ENCODE results near the gene SPEF1.
A peak's percentile ranks its signal among the peaks of the same experiment; 100 is the strongest.

SPEF1 gene

GRCh38 chr20:3787324-3788014 lies 6.2 kb upstream of the SPEF1 start:
- DNase-seq (ENCODE audit: low read depth) = no peak

GRCh38 chr20:3786665-3787323 lies 5.5 kb upstream of the SPEF1 start, which contains the start of gene CENPB:
Gene CENPB (minus strand): TSS chr20:3786740. CDS start chr20:3786483, 257 bp downstream.
- DNase-seq (ENCODE audit: low read depth) = peak; percentile 74

- no peak for DNase-seq (ENCODE audit: low read depth)
These were observed 4.9 kb upstream of the SPEF1 start for GRCh38 chr20:3786126-3786484.

GRCh38 chr20:3785240-3786125 lies 4.2 kb upstream of the SPEF1 start:
- DNase-seq (ENCODE audit: low read depth) = no peak

GRCh38 chr20:3784863-3785239 lies 3.6 kb upstream of the SPEF1 start:
- no peak for DNase-seq (ENCODE audit: low read depth)

- no peak for DNase-seq (ENCODE audit: low read depth)
These were observed 3.1 kb upstream of the SPEF1 start for GRCh38 chr20:3784216-3784853.

GRCh38 chr20:3783511-3784195 lies 2.4 kb upstream of the SPEF1 start:
- DNase-seq (ENCODE audit: low read depth) = no peak

GRCh38 chr20:3783068-3783489 lies 1.8 kb upstream of the SPEF1 start:
- DNase-seq (ENCODE audit: low read depth) = no peak

GRCh38 chr20:3782597-3782996 lies 1.3 kb upstream of the SPEF1 start:
- no peak for DNase-seq (ENCODE audit: low read depth)

- DNase-seq (ENCODE audit: low read depth) = no peak
These were observed 2.3 kb downstream of the SPEF1 start for GRCh38 chr20:3778976-3779375.

GRCh38 chr20:3777716-3778629 lies 3.3 kb downstream of the SPEF1 start:
- DNase-seq (ENCODE audit: low read depth) = no peak

GRCh38 chr20:3777381-3777715 lies 3.9 kb downstream of the SPEF1 start:
- DNase-seq (ENCODE audit: low read depth) = no peak

GRCh38 chr20:3775457-3776108 lies 5.7 kb downstream of the SPEF1 start:
- DNase-seq (ENCODE audit: low read depth) = no peak

GRCh38 chr20:3771552-3772058 lies 9.6 kb downstream of the SPEF1 start:
- DNase-seq (ENCODE audit: low read depth) = no peak

- DNase-seq (ENCODE audit: low read depth) = peak; percentile 65
These were observed 12.7 kb downstream of the SPEF1 start for GRCh38 chr20:3768342-3769130.

- DNase-seq (ENCODE audit: low read depth) = peak; percentile 90
These were observed 13.6 kb downstream of the SPEF1 start, which contains the start of gene ADISSP for GRCh38 chr20:3767427-3768341. Gene ADISSP (minus strand): TSS chr20:3767753. CDS start chr20:3760100, 7,653 bp downstream.

- DNase-seq (ENCODE audit: low read depth) = no peak
These were observed 14.2 kb downstream of the SPEF1 start for GRCh38 chr20:3767110-3767426.

Measured in stimulated activated CD8-positive, alpha-beta memory T cell treated with anti-CD3 and anti-CD28 coated beads, Interleukin-7, amount 100 ng/mL, for 24 hours (primary cell).